Peyer's patch (tissue), 4 donors: Measurements from ENCODE around the gene ITGB1BP2. TPM values are rescaled to one million over a fixed set of nuclear protein-coding genes. Genes with fewer than 3 reads are reported as not detected.
"Not testable (repeated sequence)": the region's sequence is repeated elsewhere in the genome, so short reads cannot be mapped to it uniquely, and the experiment has no call there.

Source experiments
- DNase-seq, 3 donors: peaks; one replicate each; pipeline ENCODE4 v3.0.0-alpha.2; 2017 to 2019
- H3K27ac ChIP-seq, 4 donors: fragments of 200-600 bp; sonication (generic); one replicate each; pipeline ENCODE4 v1.5.1; 2016 to 2019
- H3K27me3 ChIP-seq, 2 donors: fragments of 200-600 bp; sonication (generic); one replicate each; pipeline ENCODE4 v1.5.1; 2019
- H3K36me3 ChIP-seq, 3 donors: fragments of 200-600 bp; sonication (generic); one replicate each; pipeline ENCODE4 v1.5.1; 2016 to 2019
- H3K4me1 ChIP-seq, 4 donors: fragments of 200-600 bp; sonication (generic); one replicate each; pipeline ENCODE4 v1.5.1; 2016 to 2019
- H3K4me3 ChIP-seq, 4 donors: fragments of 200-600 bp; sonication (generic); 1 replicate in 3 of 4; 2 replicates in 1 of 4; pipeline ENCODE4 v1.5.1; 2016 to 2019; ENCODE audit warnings: mild to moderate bottlenecking in 1 of 4
- H3K9me3 ChIP-seq, 4 donors: fragments of 200-600 bp; sonication (generic); one replicate each; pipeline ENCODE4 v1.5.1; 2016 to 2019; ENCODE audit warnings: mild to moderate bottlenecking in 1 of 4
- CTCF ChIP-seq, 6 experiments: fragments of 450-650 bp in 4 of 6; fragments of 200-600 bp in 2 of 6; sonication (generic) in 1 of 6; IDR thresholded peaks; one replicate each; pipeline ENCODE4 v1.5.1; 2017 to 2019; ENCODE audit warnings: antibody characterized with exemption in 6 of 6, mild to moderate bottlenecking in 3 of 6, moderate library complexity in 1 of 6
- POLR2A ChIP-seq, 2 donors: fragments of 450-650 bp; IDR thresholded peaks; one replicate each; pipeline ENCODE4 v1.5.1; 2017; ENCODE audit warnings: antibody characterized with exemption in 2 of 2, mild to moderate bottlenecking in 2 of 2, moderate library complexity in 2 of 2
- total RNA-seq, 4 donors: library from RNA; depleted of rRNA; stranded (reverse); fragments of >200 nt; gene quantifications; one replicate each; pipeline ENCODE4 v1.1.0, GENCODE V29; 2016

The ITGB1BP2 gene
- total RNA-seq, 4 donors from 2014 or later = 2.4 to 5.3 (median 3.4) TPM; not detected in 1

DNA sequence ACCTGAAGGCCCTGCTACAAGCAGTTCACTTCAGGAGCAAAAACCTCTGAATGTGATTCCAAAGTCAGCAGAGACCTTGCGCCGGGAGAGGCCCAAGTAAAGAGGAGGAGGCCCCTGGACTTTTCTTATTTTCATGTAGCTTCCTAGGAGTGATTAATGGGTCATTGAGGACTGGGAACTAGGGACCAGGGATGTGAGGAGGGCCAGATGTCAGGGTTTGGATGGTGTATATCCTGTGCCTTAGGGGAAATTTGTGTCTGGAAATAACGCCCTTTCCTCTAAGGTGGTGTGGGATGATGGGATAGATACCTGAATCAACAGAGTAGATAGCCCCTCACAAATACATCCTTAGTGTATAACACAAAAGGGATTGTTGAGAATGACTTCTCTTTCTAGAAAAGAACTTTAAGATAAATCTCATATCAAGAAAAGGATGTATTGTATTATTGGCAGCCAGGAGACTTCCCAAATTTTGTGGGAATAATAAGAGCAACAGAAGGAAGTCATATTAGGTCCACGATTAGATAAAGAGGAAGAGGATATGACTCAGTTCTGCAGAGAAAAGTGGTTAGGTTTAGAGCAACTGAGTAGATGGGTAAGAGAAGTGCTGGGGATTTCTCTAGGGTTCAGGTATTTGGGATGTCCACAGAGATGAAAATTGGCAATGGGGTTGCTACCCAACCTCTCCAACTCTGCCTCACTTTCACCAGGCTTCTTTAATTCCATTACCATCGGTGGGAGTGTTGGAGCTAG lies 1.1 kb downstream of the ITGB1BP2 start:
- Histone ChIP-seq H3K9me3 (no peaks in the 10 kb centered on the region), H3K27me3 (no peaks in the 10 kb centered on the region), H3K27ac (no peak overlapping the region), H3K36me3 (peaks cover 0 to 24% (median 0%) of the 10 kb centered on the region in 3 donors), H3K4me1 (no peaks in the 10 kb centered on the region), H3K4me3 (no peak overlapping the region)
- TF ChIP-seq POLR2A (IDR thresholded peaks at IDR 0.05) (no peak), CTCF (IDR thresholded peaks at IDR 0.05) (no peak)
- no peak for DNase-seq

DNA sequence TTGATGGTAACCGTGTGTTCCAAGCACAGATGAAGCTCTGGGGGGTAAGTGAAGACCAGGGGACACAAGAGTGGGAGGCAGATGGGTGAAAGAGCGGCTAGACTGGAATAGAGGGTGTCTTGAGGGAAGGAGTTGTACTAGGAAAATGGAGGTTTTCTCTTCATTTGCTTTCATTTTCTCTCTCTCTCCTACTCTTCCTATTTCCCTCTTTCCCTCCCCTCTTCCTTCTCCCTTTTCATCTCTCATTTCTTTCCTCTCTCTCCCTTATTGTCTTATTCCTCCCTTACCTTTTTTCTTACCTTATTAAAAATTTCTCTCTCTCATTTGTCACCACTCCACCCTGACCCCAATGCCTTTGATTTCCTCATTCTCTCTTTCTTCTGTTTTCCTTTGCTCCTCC lies 3.0 kb downstream of the ITGB1BP2 start:
- Histone ChIP-seq H3K36me3 (peaks cover 0 to 5% (median 0%) of the 10 kb centered on the region in 3 donors), H3K4me1 (no peaks in the 10 kb centered on the region), H3K27ac (no peak overlapping the region), H3K4me3 (no peak overlapping the region), H3K27me3 (no peaks in the 10 kb centered on the region), H3K9me3 (no peaks in the 10 kb centered on the region)
- TF ChIP-seq CTCF (IDR thresholded peaks at IDR 0.05) (no peak), POLR2A (IDR thresholded peaks at IDR 0.05) (no peak)
- DNase-seq = no peak

GRCh38 chrX:71315917-71316316 lies 14.4 kb downstream of the ITGB1BP2 start:
- TF ChIP-seq CTCF (IDR thresholded peaks at IDR 0.05) = no peak
- no peak for TF ChIP-seq POLR2A (IDR thresholded peaks at IDR 0.05)
- Histone ChIP-seq H3K9me3 (no peaks in the 10 kb centered on the region), H3K36me3 (no peaks in the 10 kb centered on the region), H3K27ac (no peak overlapping the region), H3K27me3 (no peaks in the 10 kb centered on the region), H3K4me3 (no peak overlapping the region), H3K4me1 (no peaks in the 10 kb centered on the region)
- no peak for DNase-seq

DNA sequence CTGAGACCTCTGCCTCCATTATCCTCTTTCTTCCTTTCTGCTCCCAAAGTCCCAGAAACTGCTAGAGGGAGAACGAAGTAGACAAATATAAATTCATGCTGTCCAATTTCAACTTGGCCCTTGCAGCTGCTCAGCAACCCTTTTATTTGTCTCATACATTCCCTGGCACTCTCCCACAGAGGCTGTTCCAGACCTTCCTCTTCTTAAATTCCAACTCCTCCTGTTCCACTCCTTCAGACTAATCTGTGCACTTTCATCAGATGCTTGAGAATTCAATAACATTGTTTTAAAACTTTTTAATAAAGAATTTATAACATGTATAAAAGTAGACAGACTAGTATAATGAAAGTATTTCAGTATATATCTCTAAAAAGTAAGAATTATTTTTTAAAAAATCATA lies 15.4 kb downstream of the ITGB1BP2 start:
- not testable (repeated sequence) for H3K27me3 ChIP-seq, H3K36me3 ChIP-seq, H3K4me1 ChIP-seq, H3K9me3 ChIP-seq, DNase-seq, H3K4me3 ChIP-seq, H3K27ac ChIP-seq

DNA sequence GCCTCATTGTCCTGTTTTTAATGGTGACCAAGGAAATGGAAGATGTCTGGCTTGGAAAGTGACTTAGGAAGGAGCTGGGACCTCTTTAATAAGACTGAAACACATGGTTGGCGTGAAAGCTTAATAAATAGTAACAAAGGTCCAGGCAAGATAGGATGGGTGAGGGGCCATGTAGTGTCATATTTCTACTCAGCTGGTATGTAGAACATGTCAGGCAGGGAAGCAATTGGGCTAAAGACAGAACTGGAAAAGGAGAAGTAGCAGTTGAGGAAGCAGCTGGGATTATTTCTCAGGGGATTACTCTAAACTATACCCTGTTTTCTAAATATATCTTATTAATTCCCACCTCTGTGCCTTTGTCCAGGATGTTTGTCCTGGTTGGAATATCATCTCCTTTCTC lies 18.6 kb downstream of the ITGB1BP2 start:
- Histone ChIP-seq H3K4me1 (no peaks in the 10 kb centered on the region), H3K4me3 (no peak overlapping the region)
- TF ChIP-seq CTCF (IDR thresholded peaks at IDR 0.05) (no peak), POLR2A (IDR thresholded peaks at IDR 0.05) (no peak)

DNA sequence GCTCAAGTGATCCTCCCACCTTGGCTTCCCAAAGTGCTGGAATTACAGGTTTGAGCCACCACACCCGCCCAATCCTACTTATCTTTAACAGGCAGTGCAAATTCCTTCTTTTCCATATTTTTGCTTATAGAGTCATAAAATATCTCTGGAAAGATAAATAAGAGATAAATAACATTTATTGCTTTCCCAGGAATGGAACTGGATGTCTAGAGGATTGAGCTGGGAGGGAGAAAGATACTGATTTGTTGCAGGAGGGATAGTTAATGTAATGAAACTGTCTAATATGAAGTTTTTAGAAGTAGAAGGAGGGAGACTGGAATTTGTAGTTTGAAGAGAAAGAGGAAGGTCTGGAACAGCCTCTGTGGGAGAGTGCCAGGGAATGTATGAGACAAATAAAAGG lies 20.2 kb downstream of the ITGB1BP2 start:
- no peak for DNase-seq
- H3K4me3 ChIP-seq = no peak overlapping the region
- no peaks in the 10 kb centered on the region for H3K36me3 ChIP-seq
- no peaks in the 10 kb centered on the region for H3K4me1 ChIP-seq
- no peak for TF ChIP-seq POLR2A (IDR thresholded peaks at IDR 0.05)
- no peak for TF ChIP-seq CTCF (IDR thresholded peaks at IDR 0.05)
- H3K27ac ChIP-seq = no peak overlapping the region
- H3K27me3 ChIP-seq = no peaks in the 10 kb centered on the region
- H3K9me3 ChIP-seq = peaks cover 0 to 7% (median 0%) of the 10 kb centered on the region in 4 donors

More for the DNA sequence above, 18.6 kb downstream of the ITGB1BP2 start:
- no peak for DNase-seq
- H3K36me3 ChIP-seq = no peaks in the 10 kb centered on the region
- no peaks in the 10 kb centered on the region for H3K9me3 ChIP-seq
- H3K27me3 ChIP-seq = no peaks in the 10 kb centered on the region
- no peak overlapping the region for H3K27ac ChIP-seq

DNA sequence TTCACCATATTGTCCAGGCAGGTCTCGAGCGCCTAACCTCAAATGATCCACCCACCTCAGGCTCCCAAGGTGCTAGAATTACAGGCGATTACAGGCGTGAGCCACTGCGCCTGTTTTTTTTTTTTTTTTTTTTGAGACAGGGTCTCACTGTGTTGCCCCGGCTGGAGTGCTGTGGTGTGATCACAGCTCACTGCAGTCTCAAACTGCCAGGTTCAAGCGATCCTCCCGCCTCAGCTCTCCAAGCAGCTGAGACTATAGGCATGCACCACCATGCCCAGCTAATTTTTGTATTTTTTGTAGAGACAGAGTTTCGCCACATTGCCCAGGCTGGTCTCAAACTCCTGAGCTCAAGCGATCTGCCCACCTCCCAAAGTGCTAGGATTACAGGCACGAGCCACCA lies 22.9 kb downstream of the ITGB1BP2 start:
- H3K36me3 ChIP-seq, H3K9me3 ChIP-seq, H3K27me3 ChIP-seq, DNase-seq, H3K4me3 ChIP-seq, H3K4me1 ChIP-seq, H3K27ac ChIP-seq: not testable (repeated sequence)
